H1 (cell line): ENCODE data around the gene TBC1D16. TPM values are rescaled to one million over a fixed set of nuclear protein-coding genes. Genes with fewer than 3 reads are reported as not detected.
A peak's percentile ranks its signal among the peaks of the same experiment; 100 is the strongest.

Experiments used
- CTCF ChIA-PET: fragments of 300-600 bp; sonication (Branson Sonifier 250); formaldehyde crosslinking; loops from one replicate; lab custom pipeline; 2021; ENCODE audit not compliant: partially characterized antibody; lab: Charles Lee
- POLR2A ChIA-PET: fragments of 300-600 bp; sonication (Branson Sonifier 250); formaldehyde crosslinking; loops from one replicate; lab custom pipeline; 2021; ENCODE audit warnings: inconsistent platforms; ENCODE audit not compliant: partially characterized antibody; lab: Charles Lee
- DNase-seq, 2 experiments: peaks; one replicate each; pipeline versions ENCODE4 v3.0.0 to v3.0.0-alpha.2; 2010 to 2022; ENCODE audit warnings: low spot score in 2 of 2, low read depth in 1 of 2, mixed read lengths in 1 of 2
- FAIRE-seq: peaks from 2 replicates; lab custom pipeline; 2011; peaks lifted over from hg19 to GRCh38; lab: Jason Lieb, UNC
- H2AFZ ChIP-seq: 2 replicates; pipeline ENCODE4 v1.8.1; 2012; ENCODE audit warnings: low read length, inconsistent platforms
- H2AK5ac ChIP-seq: 2 replicates; pipeline ENCODE4 v1.6.1; 2013; ENCODE audit warnings: low read depth, low read length
- H2BK120ac ChIP-seq: replicated peaks from 2 replicates; pipeline ENCODE3; 2013; ENCODE audit warnings: low read depth, low read length, inconsistent platforms
- H2BK12ac ChIP-seq: 2 replicates; pipeline ENCODE4 v1.6.1; 2013; ENCODE audit warnings: low read depth, low read length
- H2BK15ac ChIP-seq: 2 replicates; pipeline ENCODE4 v1.6.1; 2013; ENCODE audit warnings: low read length
- H2BK20ac ChIP-seq: 2 replicates; pipeline ENCODE4 v1.6.1; 2013; ENCODE audit warnings: low read length
- H2BK5ac ChIP-seq: 2 replicates; pipeline ENCODE4 v1.6.1; 2013; ENCODE audit warnings: low read depth, low read length
- H3K14ac ChIP-seq: 2 replicates; pipeline ENCODE4 v1.6.1; 2013; ENCODE audit warnings: inconsistent platforms; ENCODE audit not compliant: insufficient read length
- H3K18ac ChIP-seq: 2 replicates; pipeline ENCODE4 v1.6.1; 2013; ENCODE audit warnings: low read length; ENCODE audit errors: extremely low read depth
- H3K23ac ChIP-seq: 2 replicates; pipeline ENCODE4 v1.6.1; 2013; ENCODE audit warnings: inconsistent platforms; ENCODE audit not compliant: insufficient read length
- H3K23me2 ChIP-seq: 2 replicates; pipeline ENCODE4 v1.6.1; 2013; ENCODE audit warnings: low read depth, low read length
- H3K27ac ChIP-seq: 2 replicates; pipeline ENCODE4 v1.6.1; 2011; ENCODE audit warnings: low read depth, low read length, inconsistent platforms
- H3K27me3 ChIP-seq, 4 experiments: replicated peaks in 1 of 4; 1 replicate in 1 of 4; 2 replicates in 3 of 4; pipeline versions ENCODE4 v1.6.1 to v1.8.1; 2011 to 2013; ENCODE audit warnings: low read length in 3 of 4, mild to moderate bottlenecking in 3 of 4, inconsistent platforms in 2 of 4, mixed read lengths in 2 of 4, moderate library complexity in 1 of 4; ENCODE audit not compliant: control insufficient read depth in 3 of 4, insufficient read depth in 3 of 4; ENCODE audit errors: extremely low read depth in 1 of 4
- H3K36me3 ChIP-seq, 4 experiments: 2 replicates each; pipeline versions ENCODE4 v1.6.1 to v1.8.1; 2011 to 2013; ENCODE audit warnings: mild to moderate bottlenecking in 4 of 4, low read length in 3 of 4, moderate library complexity in 2 of 4, control low read depth in 1 of 4, inconsistent platforms in 1 of 4; ENCODE audit not compliant: insufficient read depth in 4 of 4, control insufficient read depth in 2 of 4
- H3K4ac ChIP-seq: replicated peaks from 2 replicates; pipeline ENCODE3; 2013; ENCODE audit warnings: low read length, low read depth, mixed read lengths, inconsistent platforms; ENCODE audit not compliant: insufficient read length
- H3K4me1 ChIP-seq, 4 experiments: replicated peaks in 1 of 4; 1 replicate in 1 of 4; 2 replicates in 3 of 4; pipeline versions ENCODE4 v1.6.1 to v1.8.1; 2011 to 2013; ENCODE audit warnings: low read length in 3 of 4, inconsistent platforms in 2 of 4, mixed read lengths in 1 of 4; ENCODE audit not compliant: insufficient read depth in 4 of 4, control insufficient read depth in 3 of 4
- H3K4me2 ChIP-seq, 2 experiments: 2 replicates each; pipeline versions ENCODE4 v1.6.1 to v1.8.1; 2011 to 2013; ENCODE audit warnings: low read depth in 2 of 2, low read length in 2 of 2, control low read depth in 1 of 2, inconsistent platforms in 1 of 2, mild to moderate bottlenecking in 1 of 2; ENCODE audit not compliant: insufficient read depth in 1 of 2
- H3K4me3 ChIP-seq, 4 experiments: fragments of 200-600, 300-600 bp in 1 of 4; sonication (generic), shearing (Covaris generic), sonication (Bioruptor Twin) in 1 of 4; 2 replicates each; pipeline versions ENCODE4 v1.5.1 to v1.8.1; 2011 to 2016; ENCODE audit warnings: low read length in 4 of 4, low read depth in 3 of 4, control low read depth in 2 of 4, inconsistent platforms in 2 of 4, mild to moderate bottlenecking in 2 of 4, mixed read lengths in 1 of 4, moderate library complexity in 1 of 4; ENCODE audit not compliant: insufficient read depth in 2 of 4; ENCODE audit errors: extremely low read depth in 1 of 4
- H3K56ac ChIP-seq: replicated peaks from 2 replicates; pipeline ENCODE3; 2013; ENCODE audit warnings: low read depth, mild to moderate bottlenecking, mixed read lengths, low read length, inconsistent platforms; ENCODE audit not compliant: insufficient read length
- H3K79me1 ChIP-seq: 2 replicates; pipeline ENCODE4 v1.6.1; 2013; ENCODE audit warnings: low read depth, low read length, control low read depth
- H3K79me2 ChIP-seq, 2 experiments: 2 replicates each; pipeline versions ENCODE4 v1.6.1 to v1.8.1; 2012 to 2013; ENCODE audit warnings: low read length in 2 of 2, mild to moderate bottlenecking in 2 of 2, inconsistent platforms in 1 of 2; ENCODE audit not compliant: insufficient read depth in 2 of 2, control insufficient read depth in 1 of 2
- H3K9ac ChIP-seq, 4 experiments: replicated peaks in 1 of 4; 1 replicate in 1 of 4; 2 replicates in 3 of 4; pipeline versions ENCODE4 v1.6.1 to v1.8.1; 2011 to 2013; ENCODE audit warnings: low read depth in 3 of 4, low read length in 3 of 4, control low read depth in 2 of 4, mild to moderate bottlenecking in 2 of 4, moderate library complexity in 2 of 4, inconsistent platforms in 1 of 4; ENCODE audit errors: extremely low read depth in 1 of 4
- H3K9me3 ChIP-seq, 2 experiments: 2 replicates each; pipeline versions ENCODE4 v1.6.1 to v1.8.1; 2012 to 2013; ENCODE audit warnings: mild to moderate bottlenecking in 2 of 2, moderate library complexity in 2 of 2, control low read depth in 1 of 2, inconsistent platforms in 1 of 2, low read depth in 1 of 2, low read length in 1 of 2, mixed read lengths in 1 of 2; ENCODE audit not compliant: insufficient read depth in 2 of 2
- H4K20me1 ChIP-seq, 2 experiments: replicated peaks in 1 of 2; 2 replicates each; pipeline versions ENCODE3 to v1.8.1; 2011 to 2013; ENCODE audit warnings: inconsistent platforms in 2 of 2, low read length in 2 of 2, mild to moderate bottlenecking in 1 of 2; ENCODE audit not compliant: insufficient read depth in 2 of 2, control insufficient read depth in 1 of 2
- H4K5ac ChIP-seq: 2 replicates; pipeline ENCODE4 v1.6.1; 2013; ENCODE audit warnings: low read length, low read depth, mixed read lengths, inconsistent platforms; ENCODE audit not compliant: insufficient read length
- H4K8ac ChIP-seq: 2 replicates; pipeline ENCODE4 v1.8.0; 2013; ENCODE audit warnings: mild to moderate bottlenecking, moderate library complexity, low read length, inconsistent platforms; ENCODE audit not compliant: insufficient read depth; ENCODE audit errors: extremely low read depth
- H4K91ac ChIP-seq: replicated peaks from 2 replicates; pipeline ENCODE3; 2013; ENCODE audit warnings: low read length, mixed read lengths, inconsistent platforms; ENCODE audit not compliant: insufficient read length
- ATF3 ChIP-seq: IDR thresholded peaks from 2 replicates; pipeline ENCODE4 v1.6.1; 2011; ENCODE audit warnings: low read depth, mild to moderate bottlenecking, low read length; ENCODE audit not compliant: insufficient read depth
- CBX5 ChIP-seq: fragments of 300-800, 300-1000 bp; sonication (generic); IDR thresholded peaks from 2 replicates; pipeline ENCODE4 v1.7.1; 2016; ENCODE audit warnings: antibody characterized with exemption, low read length, low read depth
- CHD1 ChIP-seq: IDR thresholded peaks from 2 replicates; pipeline ENCODE4 v1.6.1; 2012; ENCODE audit warnings: low read depth, low read length, improper control_type of control experiment
- CHD2 ChIP-seq: IDR thresholded peaks from 2 replicates; pipeline ENCODE4 v1.6.1; 2012; ENCODE audit warnings: low read length, improper control_type of control experiment
- EGR1 ChIP-seq: IDR thresholded peaks from 2 replicates; pipeline ENCODE4 v1.6.1; 2011; ENCODE audit warnings: low read depth, low read length, borderline replicate concordance
- FOSL1 ChIP-seq: IDR thresholded peaks from 2 replicates; pipeline ENCODE4 v1.6.1; 2011; ENCODE audit warnings: mild to moderate bottlenecking, low read depth, low read length, moderate library complexity; ENCODE audit not compliant: insufficient read depth
- PHF8 ChIP-seq: fragments of 200-600 bp; sonication (generic); conservative IDR thresholded peaks from 2 replicates; pipeline ENCODE4 v1.7.1; 2012; ENCODE audit warnings: low read depth, mild to moderate bottlenecking, inconsistent platforms, low read length, moderate library complexity
- POLR2A ChIP-seq, 2 experiments: IDR thresholded peaks; 1 replicate in 1 of 2; 2 replicates in 1 of 2; pipeline ENCODE4 v1.6.1; 2011; ENCODE audit warnings: low read depth in 2 of 2, low read length in 2 of 2, mild to moderate bottlenecking in 2 of 2; ENCODE audit errors: control extremely low read depth in 1 of 2
- RNF2 ChIP-seq: fragments of 200-900, 300-1000 bp; sonication (generic); IDR thresholded peaks from 2 replicates; pipeline ENCODE4 v1.7.1; 2016; ENCODE audit warnings: borderline replicate concordance, low read depth, mild to moderate bottlenecking, antibody characterized with exemption, low read length; ENCODE audit not compliant: poor library complexity, severe bottlenecking; ENCODE audit errors: missing control alignments
- TAF7 ChIP-seq: optimal IDR thresholded peaks from 2 replicates; pipeline ENCODE3; 2011; ENCODE audit warnings: low read depth, mild to moderate bottlenecking, inconsistent platforms, low read length, moderate library complexity, borderline replicate concordance
- TBP ChIP-seq: IDR thresholded peaks from 2 replicates; pipeline ENCODE4 v1.6.1; 2011; ENCODE audit warnings: low read depth, low read length, improper control_type of control experiment
- YY1 ChIP-seq: IDR thresholded peaks from 2 replicates; pipeline ENCODE4 v1.6.1; 2011; ENCODE audit warnings: low read depth, mild to moderate bottlenecking, low read length
- WGBS, 2 experiments: shearing (Covaris generic) in 1 of 2; methylation state at CpG; one replicate each; pipeline versions ENCODE4 v1.1.6 to v1.1.7; 2013 to 2015; ENCODE audit warnings: low lambda C conversion rate in 2 of 2, mixed read lengths in 2 of 2, inconsistent platforms in 1 of 2, low coverage in 1 of 2, missing lambda C conversion rate in 1 of 2; ENCODE audit not compliant: insufficient replicate concordance in 2 of 2, insufficient coverage in 1 of 2, insufficient read length in 1 of 2; ENCODE audit errors: extremely low coverage in 1 of 2, missing lambda C conversion rate in 1 of 2; 5-methylcytosine and 5-hydroxymethylcytosine counted together
- polyA plus RNA-seq, 7 experiments: library from polyadenylated mRNA; depleted of rRNA in 3 of 7; stranded (reverse) in 5 of 7; unstranded in 2 of 7; fragments of >200 nt in 5 of 7; fragments of 200-250 nt in 2 of 7; gene quantifications; 1 replicate in 5 of 7; 2 replicates in 1 of 7; 4 replicates in 1 of 7; pipeline versions ENCODE4 v1.2.1 to v1.2.3, GENCODE V29; 2011 to 2013; ENCODE audit warnings: missing spikeins in 2 of 7, mixed read lengths in 2 of 7
- total RNA-seq: library from RNA; stranded (reverse); fragmentation: NEBNext Ultra II Directional; extraction: Animal tissue kit (Norgen Biotek cat#: 25700); gene quantifications from 2 replicates; pipeline ENCODE4 v1.2.1, GENCODE V29; 2021
- TF ChIP-seq, protein P1 (sequence below): IDR thresholded peaks from 2 replicates; pipeline ENCODE4 v1.6.1; 2012; ENCODE audit warnings: inconsistent platforms

TBC1D16 gene
- total and polyA plus RNA-seq, 2 of the 8 experiments (the other 6 are each of a cell fraction or from before 2014, with no cell fraction given) = 21.1 to 109 TPM

DNA sequence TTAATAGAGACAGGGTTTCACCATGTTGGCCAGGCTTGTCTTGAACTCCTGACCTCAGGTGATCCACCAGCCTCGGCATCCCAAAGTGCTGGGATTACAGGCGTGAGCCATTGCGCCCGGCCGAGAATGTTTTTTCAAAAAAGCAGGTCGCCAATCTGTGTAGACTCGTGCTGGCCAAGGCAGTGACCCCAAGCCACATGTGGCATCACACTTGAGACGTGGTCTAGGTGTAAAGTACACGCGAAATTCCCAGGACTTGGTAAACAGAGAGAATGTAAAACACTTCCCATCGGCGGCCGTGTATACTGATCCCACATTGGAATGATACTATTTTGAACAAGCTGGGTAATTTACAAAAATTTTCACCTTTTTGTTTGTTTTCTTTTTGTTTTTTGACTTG lies 41.1 kb downstream of the TBC1D16 start:
- no peaks in the 10 kb centered on the region for H3K36me3 ChIP-seq
- no peak for DNase-seq
- H3K9me3 ChIP-seq = no peaks in the 10 kb centered on the region
- no peak overlapping the region for H3K4me3 ChIP-seq
- no peak overlapping the region for H2BK12ac ChIP-seq
- no peak overlapping the region; a peak in 1 of 4 replicates for H3K4me2 ChIP-seq
- ChIA-PET CTCF (interaction anchor here (0.6 to 4.6 kb wide), 10 partner anchors 11 to 253 kb away, joined by 3 to 53 read pairs (median 6); no protein-coding TSS in a partner anchor), POLR2A (interaction anchor here (0.6 to 3.7 kb wide), 14 partner anchors 8 to 272 kb away, joined by 3 to 20 read pairs (median 4); no protein-coding TSS in a partner anchor)
- H4K8ac ChIP-seq = no peak overlapping the region
- H2AFZ ChIP-seq = no peak overlapping the region
- no peak for FAIRE-seq
- no peak overlapping the region for H4K91ac ChIP-seq
- no peak overlapping the region for H3K56ac ChIP-seq
- H3K4me1 ChIP-seq = peaks cover 15 to 26% (median 21%) of the 10 kb centered on the region in 4 experiments
- 93% methylated on average over 13 of the region's 13 CpGs; no CpG with 5 or more reads in 1 of the 2 experiments for WGBS, 2 experiments
- H3K4ac ChIP-seq = no peak overlapping the region
- H3K23ac ChIP-seq = no peak overlapping the region
- H3K79me1 ChIP-seq = peaks cover 4% of the 10 kb centered on the region
- H3K27ac ChIP-seq = no peak overlapping the region
- H3K23me2 ChIP-seq = no peaks in the 10 kb centered on the region
- H4K5ac ChIP-seq = no peak overlapping the region
- no peak overlapping the region for H3K18ac ChIP-seq
- no peak overlapping the region for H2BK5ac ChIP-seq
- H3K14ac ChIP-seq = no peak overlapping the region
- H2BK120ac ChIP-seq = no peak overlapping the region
- H4K20me1 ChIP-seq = peaks cover 9 to 16% of the 10 kb centered on the region in 2 experiments
- H2BK20ac ChIP-seq = no peak overlapping the region
- peaks cover 0 to 2% (median 0%) of the 10 kb centered on the region in 4 experiments; a peak in 2 of 7 replicates for H3K27me3 ChIP-seq
- H2AK5ac ChIP-seq = 0 out of 2 replicates have a peak overlapping the region, but pooled peaks have one; percentile 33
- no peak overlapping the region for H2BK15ac ChIP-seq
- no peak overlapping the region for H3K9ac ChIP-seq
- peaks cover 0 to 12% of the 10 kb centered on the region in 2 experiments; a peak in 1 of 4 replicates for H3K79me2 ChIP-seq
- no peak for TF ChIP-seq TBP
- TF ChIP-seq RNF2 = no peak
- no peak for TF ChIP-seq CHD1
- TF ChIP-seq TAF7 = no peak
- no peak for TF ChIP-seq ATF3
- TF ChIP-seq EGR1 = no peak
- no peak for TF ChIP-seq FOSL1
- TF ChIP-seq, protein P1, sequence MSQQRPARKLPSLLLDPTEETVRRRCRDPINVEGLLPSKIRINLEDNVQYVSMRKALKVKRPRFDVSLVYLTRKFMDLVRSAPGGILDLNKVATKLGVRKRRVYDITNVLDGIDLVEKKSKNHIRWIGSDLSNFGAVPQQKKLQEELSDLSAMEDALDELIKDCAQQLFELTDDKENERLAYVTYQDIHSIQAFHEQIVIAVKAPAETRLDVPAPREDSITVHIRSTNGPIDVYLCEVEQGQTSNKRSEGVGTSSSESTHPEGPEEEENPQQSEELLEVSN = no peak
- no peak for TF ChIP-seq YY1
- TF ChIP-seq CBX5 = no peak
- TF ChIP-seq PHF8 = no peak
- TF ChIP-seq CHD2 = no peak
- no peak for TF ChIP-seq POLR2A (IDR thresholded peaks at IDR 0.05; ENCODE audit: control extremely low read depth in 1 of 2, low read depth in 2 of 2, low read length in 2 of 2)
